Progenitor cell of endocrine pancreas (in vitro differentiated cells): ENCODE data around the gene PRKACA. TPM values are rescaled to one million over a fixed set of nuclear protein-coding genes. Genes with fewer than 3 reads are reported as not detected.
A peak's percentile ranks its signal among the peaks of the same experiment; 100 is the strongest.
"Not testable (repeated sequence)": the region's sequence is repeated elsewhere in the genome, so short reads cannot be mapped to it uniquely, and the experiment has no call there.

Source experiments
- DNase-seq: peaks from one replicate; pipeline ENCODE4 v3.0.0; 2021; ENCODE audit warnings: low spot score; ENCODE audit not compliant: unreplicated experiment
- H3K27ac Mint-ChIP-seq: 2 replicates; pipeline ENCODE4 v1.8.0; 2021; ENCODE audit warnings: mild to moderate bottlenecking, moderate library complexity, mixed read lengths
- H3K27me3 Mint-ChIP-seq: 2 replicates; pipeline ENCODE4 v1.8.0; 2021; ENCODE audit warnings: mixed read lengths
- H3K36me3 Mint-ChIP-seq: 2 replicates; pipeline ENCODE4 v1.8.0; 2022; ENCODE audit warnings: mixed read lengths; ENCODE audit not compliant: insufficient read depth
- H3K4me1 Mint-ChIP-seq: 2 replicates; pipeline ENCODE4 v1.8.0; 2021; ENCODE audit warnings: low read depth, mixed read lengths
- H3K4me3 Mint-ChIP-seq: 2 replicates; pipeline ENCODE4 v1.8.0; 2021; ENCODE audit warnings: low read depth, mild to moderate bottlenecking, moderate library complexity, mixed read lengths
- H3K9me3 Mint-ChIP-seq: 2 replicates; pipeline ENCODE4 v1.8.0; 2021; ENCODE audit warnings: low read depth, mixed read lengths
- CTCF ChIP-seq: fragments of 200-600 bp; sonication (generic); IDR thresholded peaks from one replicate; pipeline ENCODE4 v1.5.0; 2021; ENCODE audit warnings: antibody characterized with exemption, mild to moderate bottlenecking; ENCODE audit not compliant: unreplicated experiment
- total RNA-seq: library from RNA; stranded (reverse); gene quantifications from 2 replicates; pipeline ENCODE4 v1.2.1, GENCODE V29; 2021

Gene PRKACA
- total RNA-seq, 1 donor from 2014 or later, result 87.4 TPM

DNA sequence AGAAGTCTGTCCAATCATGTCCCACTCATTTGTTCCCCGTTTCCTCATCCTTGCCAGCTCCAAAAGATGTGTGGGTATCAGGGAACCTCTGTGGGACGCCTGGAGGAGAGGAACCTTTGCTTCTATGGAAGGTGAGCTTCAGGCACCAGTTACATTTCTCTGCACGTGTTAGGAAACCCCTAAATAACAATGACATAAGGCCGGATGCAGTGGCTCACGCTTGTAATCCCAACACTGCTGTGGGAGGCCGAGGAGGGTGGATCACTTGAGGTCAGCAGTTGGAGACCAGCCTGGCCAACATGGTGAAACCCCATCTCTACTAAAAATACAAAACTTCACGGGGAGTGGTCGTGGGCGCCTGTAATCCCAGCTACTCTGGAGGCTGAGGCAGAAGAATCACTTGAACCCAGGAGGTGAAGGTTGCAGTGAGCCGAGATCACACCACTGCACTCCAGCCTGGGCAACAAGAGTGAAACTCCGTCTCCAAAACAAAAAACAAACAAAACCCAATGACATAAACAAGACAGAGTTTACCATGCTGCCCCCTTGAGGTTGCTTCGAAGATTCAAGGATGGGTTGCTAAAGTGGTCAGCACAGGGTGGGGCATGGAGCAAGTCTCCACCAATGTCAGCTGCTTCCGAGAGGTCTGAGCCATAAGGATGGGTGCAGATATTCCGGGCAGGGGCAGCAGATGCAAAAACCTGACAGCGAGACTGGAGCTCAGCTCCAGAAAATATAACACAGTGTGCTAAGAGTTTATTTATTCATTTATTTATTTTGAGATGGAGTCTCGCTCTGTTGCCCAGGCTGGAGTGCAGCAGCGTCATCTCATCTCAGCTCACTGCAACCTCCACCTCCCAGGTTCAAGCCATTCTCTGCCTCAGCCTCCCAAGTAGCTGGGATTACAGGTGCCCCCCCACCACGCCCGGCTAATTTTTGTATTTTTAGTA, 74.6 kb downstream of the PRKACA start:
- not testable (repeated sequence) for H3K4me1 Mint-ChIP-seq, H3K27me3 Mint-ChIP-seq, DNase-seq, H3K9me3 Mint-ChIP-seq, H3K4me3 Mint-ChIP-seq, H3K36me3 Mint-ChIP-seq
- TF ChIP-seq CTCF, result peak; percentile 60
- H3K27ac Mint-ChIP-seq, result peak overlapping the region; percentile 41

Other genes starting within 250 kb of the PRKACA start
- gene NANOS3, start 240.6 kb downstream of the PRKACA start, total RNA-seq, result 9.5 and 10.5 TPM in 2 replicates
- gene BRME1, start 211.6 kb downstream of the PRKACA start, total RNA-seq, result 6.1 and 8.9 TPM in 2 replicates
- gene CC2D1A, start 211.6 kb downstream of the PRKACA start, total RNA-seq, result 69.4 and 74.0 TPM in 2 replicates
- not detected in 2 replicates for gene PODNL1, start 179.3 kb downstream of the PRKACA start, total RNA-seq
- gene DCAF15, start 165.3 kb downstream of the PRKACA start, total RNA-seq, result 57.3 and 65.5 TPM in 2 replicates
- gene RFX1, start 111.4 kb downstream of the PRKACA start, total RNA-seq, result 26.5 and 30.6 TPM in 2 replicates
- not detected in 2 replicates for gene RLN3, start 89.6 kb downstream of the PRKACA start, total RNA-seq
- 3.4 and 3.7 TPM in 2 replicates for gene IL27RA, start 86.0 kb downstream of the PRKACA start, total RNA-seq
- gene PALM3, start 55.7 kb downstream of the PRKACA start, total RNA-seq, result 5.7 and 7.7 TPM in 2 replicates
- 3.0 and 3.5 TPM in 2 replicates for gene MISP3, start 45.0 kb downstream of the PRKACA start, total RNA-seq
- 0.43 TPM in 1 of 2 replicates, not detected in the other for gene C19orf67, start 32.0 kb downstream of the PRKACA start, total RNA-seq
- 64.7 and 72.4 TPM in 2 replicates for gene SAMD1, start 27.0 kb downstream of the PRKACA start, total RNA-seq
- 18.4 TPM in 2 replicates for gene ASF1B, start 18.8 kb upstream of the PRKACA start, total RNA-seq
- 54.6 and 55.3 TPM in 2 replicates for gene ADGRL1, start 88.4 kb upstream of the PRKACA start, total RNA-seq